GM18505 (cell line): Measurements from ENCODE around the gene DMD.
A peak's percentile ranks its signal among the peaks of the same experiment; 100 is the strongest.

Source experiments
- ATAC-seq: cut with Tn5 transposase; IDR thresholded peaks from one replicate; pipeline ENCODE4 v1.9.1; 2021; ENCODE audit not compliant: unreplicated experiment
- POLR2A ChIP-seq: IDR thresholded peaks from 4 replicates; pipeline ENCODE4 v1.6.1; 2011; ENCODE audit warnings: borderline replicate concordance; ENCODE audit not compliant: insufficient read depth, insufficient read length; ENCODE audit errors: extremely low read depth

Gene DMD

DNA sequence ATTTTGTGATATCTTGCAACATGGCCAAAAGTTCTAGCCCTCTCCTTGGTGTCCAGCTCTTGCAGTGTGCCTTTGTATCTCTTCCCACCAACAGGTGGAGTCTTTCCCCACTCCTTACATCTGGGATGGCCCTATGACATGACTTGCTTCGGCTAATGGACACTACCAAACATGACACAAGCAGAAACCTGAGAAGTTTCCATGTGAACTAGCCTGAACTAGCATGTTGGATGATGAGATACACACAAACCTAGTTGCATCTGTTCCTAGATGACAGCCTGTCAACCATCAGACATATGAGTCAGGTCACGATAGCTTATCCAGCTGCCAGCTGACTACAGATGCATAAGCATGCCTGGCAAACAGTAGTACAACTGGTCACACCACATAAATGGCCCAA, 1932.0 kb downstream of the DMD start:
- ATAC-seq, result no peak

DNA sequence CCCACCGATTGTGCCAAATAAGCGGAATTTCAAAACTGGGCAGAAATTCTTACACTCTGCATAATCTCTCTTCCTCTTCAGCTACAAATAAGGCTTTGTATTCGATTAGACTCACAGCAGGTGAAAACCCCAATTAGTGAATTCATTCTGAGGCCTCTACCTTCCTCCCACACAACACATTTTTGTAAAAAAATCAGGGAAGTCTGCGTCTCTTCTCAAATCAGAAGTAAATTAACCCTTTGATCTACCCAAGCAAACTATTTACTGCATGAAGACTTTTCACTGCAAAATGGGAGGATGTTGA, 1938.9 kb downstream of the DMD start:
- no peak for TF ChIP-seq POLR2A
- ATAC-seq, result no peak

More for the DNA sequence above, 1932.0 kb downstream of the DMD start:
- no peak for TF ChIP-seq POLR2A

DNA sequence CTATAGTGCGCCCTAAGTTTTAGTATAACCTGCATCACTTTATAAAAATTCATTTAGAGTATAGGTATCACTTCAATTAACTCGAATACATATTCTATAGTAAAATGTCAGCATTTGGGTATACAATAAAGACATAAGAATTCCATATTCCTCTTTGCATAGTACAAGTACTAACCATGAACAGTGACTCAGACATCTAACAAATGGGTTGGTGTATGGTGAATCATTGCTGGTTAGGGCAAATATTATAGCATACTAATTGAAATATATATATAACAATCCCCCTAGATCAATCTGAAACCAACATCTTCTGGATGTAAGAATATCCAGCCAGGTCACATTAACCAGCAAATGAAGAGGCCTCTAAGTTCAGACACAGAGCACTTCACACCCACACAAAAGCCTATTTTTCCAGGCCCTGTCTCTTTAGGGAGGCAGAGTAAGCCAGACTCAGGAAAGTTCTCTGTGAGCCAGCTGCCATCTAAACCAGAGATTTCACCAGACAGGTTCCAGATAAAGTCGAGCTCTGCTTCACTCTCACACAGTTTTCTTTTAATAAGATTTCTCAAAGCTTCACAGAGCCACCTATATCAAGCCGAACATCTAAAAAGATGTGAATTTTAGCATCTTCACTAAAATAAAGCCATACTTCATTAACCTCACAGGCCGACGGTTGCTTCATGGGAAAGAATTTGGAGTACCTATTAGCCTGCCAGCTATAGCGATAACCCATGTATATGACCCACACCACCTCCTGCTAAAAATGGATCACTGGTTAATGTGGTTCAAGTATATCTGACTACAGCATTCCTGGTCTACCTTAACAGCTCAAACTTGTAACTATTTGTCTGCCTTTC, 1939.5 kb downstream of the DMD start:
- ATAC-seq, result no peak

DNA sequence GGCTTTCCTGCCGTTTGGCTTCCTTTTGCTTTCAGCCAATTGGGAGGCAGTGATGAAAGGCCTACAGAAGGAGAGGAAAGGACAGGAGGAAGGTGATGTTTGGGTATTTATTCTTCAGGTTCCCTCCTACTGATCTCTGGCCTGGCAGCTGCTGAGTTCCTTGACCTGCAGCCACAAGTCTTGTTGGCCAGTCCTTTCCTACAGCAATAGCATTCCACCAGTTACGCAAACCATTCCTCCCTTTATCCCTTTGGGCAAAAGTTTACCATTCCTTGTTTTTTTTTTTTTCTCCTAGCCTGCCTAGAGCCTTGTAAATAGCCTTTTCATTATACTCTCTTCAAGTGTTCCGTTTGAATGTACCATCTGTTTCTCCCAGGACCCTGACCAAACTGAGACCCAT, 1941.4 kb downstream of the DMD start:
- ATAC-seq, result no peak
- TF ChIP-seq POLR2A, result no peak

More for the DNA sequence above, 1939.5 kb downstream of the DMD start:
- TF ChIP-seq POLR2A, result no peak

DNA sequence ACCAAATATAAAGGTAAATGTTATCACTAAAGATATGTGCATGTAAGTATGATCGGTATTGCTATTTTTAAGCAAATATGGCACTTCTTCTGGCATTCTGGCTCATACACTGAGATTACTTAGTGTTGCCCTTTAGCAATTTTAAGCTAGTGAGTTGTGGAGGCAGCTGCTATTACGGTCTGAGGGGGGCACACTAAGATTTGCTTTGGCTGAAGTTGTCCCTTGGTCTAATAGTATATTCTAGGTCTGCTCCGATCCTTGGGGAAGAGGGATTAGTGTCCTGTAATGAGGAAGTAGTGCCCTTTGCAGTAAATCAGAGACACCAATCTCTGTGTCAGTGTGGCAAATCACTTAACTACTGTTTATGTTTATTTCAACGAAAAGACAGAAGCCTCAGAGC, 1943.0 kb downstream of the DMD start:
- no peak for TF ChIP-seq POLR2A
- ATAC-seq, result no peak

DNA sequence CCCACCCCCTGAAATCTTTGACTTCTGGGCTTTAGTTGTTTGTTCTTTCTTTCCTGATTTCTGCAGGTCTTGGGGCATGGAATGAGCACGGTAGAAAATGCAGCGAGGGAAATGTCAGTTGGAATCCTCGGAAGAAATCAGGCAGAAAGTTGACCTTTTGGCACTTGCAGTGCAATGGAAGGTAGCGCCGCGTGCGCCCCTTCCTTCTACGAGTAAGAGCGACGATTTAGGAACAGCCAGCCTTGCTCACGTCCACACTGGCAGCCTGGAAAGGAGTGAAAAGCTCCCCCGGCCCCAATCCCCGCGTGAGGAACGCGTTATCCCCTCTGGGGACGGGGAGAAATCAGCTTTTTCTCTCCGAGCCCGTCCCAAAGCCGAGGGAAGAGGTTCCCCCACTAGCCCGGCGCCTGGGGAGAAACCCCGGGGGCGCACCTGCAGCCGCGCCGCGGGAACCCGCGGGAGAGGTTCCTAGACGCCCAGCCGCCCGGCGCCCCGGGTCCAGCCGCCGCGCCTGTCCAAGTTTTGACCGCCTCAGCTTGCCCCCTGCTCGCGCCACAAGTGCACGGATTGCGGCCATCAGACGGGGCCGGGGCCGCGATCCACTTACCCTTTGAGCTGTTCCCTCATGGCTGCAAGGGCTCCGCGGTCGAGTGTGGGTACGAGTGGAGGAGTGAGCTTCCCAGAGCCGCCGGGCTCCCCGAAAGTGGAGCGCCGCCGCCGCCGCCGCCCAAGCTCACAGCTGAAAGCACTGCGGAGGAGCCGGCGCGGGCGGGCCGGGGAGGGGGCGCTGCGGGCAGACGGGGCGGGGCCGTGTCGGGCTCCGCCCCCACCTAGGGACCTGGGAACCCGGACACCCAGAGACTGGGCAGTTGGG, 1944.9 kb downstream of the DMD start:
- TF ChIP-seq POLR2A, result peak; percentile 25
- peak; percentile 87 for ATAC-seq

DNA sequence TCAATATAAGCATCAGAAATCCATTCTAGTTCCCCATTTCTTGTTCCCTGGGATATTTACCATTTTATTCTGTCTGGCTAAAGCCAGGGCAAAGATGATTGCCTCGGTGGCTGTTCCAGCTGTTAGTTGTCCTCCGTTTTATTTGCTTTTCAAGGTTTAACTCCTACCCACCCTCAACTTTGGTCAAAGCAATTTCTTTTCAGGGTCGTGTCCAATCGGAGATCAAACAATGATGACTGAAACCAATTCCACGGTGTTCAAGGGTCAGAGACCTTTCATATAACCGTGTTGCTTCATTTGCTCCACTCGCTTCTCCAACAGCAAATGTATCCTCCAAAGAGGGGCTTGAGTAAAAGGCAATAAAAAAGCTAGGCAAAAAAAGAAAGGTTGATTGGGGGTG, 1946.0 kb downstream of the DMD start:
- no peak for ATAC-seq
- no peak for TF ChIP-seq POLR2A

DNA sequence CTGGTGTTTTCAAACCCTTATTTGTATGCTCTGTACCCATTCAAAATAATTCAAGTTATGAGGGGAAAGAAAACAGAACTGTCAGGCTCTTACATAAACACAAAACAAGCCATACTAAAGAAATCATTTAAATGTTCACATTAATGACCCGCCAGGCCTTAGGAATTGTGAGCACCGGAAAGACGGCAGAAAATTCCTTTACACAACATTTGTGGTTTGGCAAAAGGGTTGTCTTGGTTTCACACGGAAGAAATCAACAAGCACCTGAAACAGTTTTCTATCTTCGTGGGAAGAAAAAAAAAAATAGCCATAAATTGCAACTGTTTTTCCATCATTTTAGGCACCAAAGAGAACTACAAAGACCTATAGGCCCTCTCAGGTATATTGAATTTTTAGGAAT, 1951.0 kb downstream of the DMD start:
- ATAC-seq, result no peak
- TF ChIP-seq POLR2A, result no peak

DNA sequence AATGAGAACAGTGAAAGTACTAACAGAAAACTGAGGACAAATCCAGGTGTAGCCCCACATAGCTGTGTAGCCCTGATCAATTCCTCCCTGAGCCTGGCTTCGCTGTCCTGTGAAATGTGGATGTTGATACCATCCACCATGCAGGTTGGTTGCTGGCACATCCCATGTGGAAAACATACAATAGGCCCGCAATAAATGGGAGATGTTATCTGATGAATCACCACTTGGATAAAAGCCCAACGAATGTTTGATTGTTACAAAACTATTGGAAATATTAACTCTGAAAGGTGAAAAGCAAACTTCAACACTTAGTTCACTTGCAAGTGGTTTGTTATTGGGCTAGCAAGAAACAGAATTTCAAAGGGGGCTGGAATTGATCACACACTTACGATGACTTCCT, 1953.2 kb downstream of the DMD start:
- no peak for ATAC-seq

DNA sequence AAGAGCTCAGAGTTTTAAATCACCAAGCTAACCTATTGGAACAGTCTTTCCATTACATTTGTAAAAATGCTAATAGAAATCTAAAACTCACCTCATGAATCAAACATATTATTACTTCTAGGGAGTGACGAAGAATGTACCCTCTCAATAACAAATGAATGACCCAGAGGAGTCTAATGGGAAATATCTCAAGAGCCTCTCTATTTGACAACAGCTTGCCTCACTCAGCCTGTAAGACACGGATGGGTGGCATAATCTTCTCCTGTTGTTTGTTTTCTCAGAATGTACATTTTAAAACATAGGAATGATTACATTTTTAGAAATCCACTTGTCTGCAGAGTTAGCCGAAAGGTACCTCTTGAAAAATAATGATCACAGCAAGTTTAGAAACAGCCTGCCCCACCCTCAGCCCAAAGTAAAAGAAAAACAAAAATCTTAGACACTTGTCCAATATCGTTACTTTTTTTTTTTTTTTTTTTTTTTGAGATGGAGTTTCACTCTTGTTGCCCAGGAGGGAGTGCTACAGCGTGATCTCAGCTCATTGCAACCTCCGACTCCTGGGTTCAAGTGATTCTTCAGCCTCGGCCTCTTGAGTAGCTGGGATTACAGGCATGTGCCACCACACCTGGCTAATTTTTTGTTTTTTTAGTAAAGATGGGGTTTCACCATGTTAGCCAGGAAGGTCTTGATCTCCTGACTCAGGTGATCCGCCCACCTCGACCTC, 1955.9 kb downstream of the DMD start:
- no peak for TF ChIP-seq POLR2A
- no peak for ATAC-seq

More for the DNA sequence above, 1953.2 kb downstream of the DMD start:
- TF ChIP-seq POLR2A, result no peak

DNA sequence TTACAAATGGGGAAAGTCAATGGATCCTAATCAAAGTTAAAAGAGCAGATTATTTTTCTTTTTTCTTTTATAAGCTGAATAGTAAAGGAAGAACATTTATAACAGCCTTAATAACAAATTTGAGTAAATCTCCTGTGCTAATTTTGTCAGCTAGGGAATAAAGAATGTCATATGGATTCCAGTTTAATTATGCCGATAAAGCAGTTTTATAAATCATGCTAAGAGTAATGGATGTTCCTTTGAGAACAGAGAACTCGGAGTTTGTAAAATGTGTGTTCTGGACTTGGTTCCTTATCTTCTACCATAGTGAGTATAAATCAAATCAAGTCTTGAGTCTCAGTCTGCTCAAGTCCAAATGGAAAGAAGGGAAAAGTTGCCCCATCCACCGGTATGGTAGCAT, 1959.2 kb downstream of the DMD start:
- TF ChIP-seq POLR2A, result no peak
- no peak for ATAC-seq

DNA sequence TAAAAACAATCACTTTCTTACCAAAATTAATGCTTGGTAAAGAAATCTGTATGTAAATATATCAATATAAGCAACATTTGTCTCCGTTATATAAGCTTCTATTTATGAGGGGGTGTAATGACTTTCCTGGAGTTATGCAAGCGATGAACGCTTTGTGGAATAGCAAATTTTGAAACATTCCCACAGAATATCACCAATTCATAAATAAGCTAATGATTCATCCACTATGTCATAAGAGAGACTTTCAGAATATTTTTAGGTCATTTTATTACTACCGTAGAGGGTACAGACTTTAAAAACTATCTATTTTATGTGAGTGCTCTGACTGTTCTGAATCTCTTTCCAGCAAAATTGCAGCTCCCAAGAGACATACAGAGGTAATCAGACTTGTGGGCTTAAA, 1960.0 kb downstream of the DMD start:
- ATAC-seq, result no peak

DNA sequence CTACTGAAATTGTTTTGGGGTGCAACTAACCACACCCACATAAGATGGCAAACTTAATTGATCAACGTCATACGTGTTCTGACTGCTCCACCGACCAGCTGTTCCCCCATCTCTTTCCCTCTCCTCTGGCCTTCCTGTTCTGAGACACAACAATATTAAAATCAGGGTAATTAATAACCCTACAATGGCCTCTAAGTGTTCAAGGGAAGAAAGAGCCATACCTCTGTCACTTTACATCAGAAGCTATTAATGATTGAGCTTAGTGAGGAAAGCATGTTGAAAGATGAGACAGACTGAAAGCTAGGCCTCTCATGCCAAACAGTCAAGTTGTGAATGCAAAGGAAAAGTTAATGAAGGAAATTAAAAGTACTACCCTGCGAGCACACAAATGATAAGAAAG, 1965.6 kb downstream of the DMD start:
- TF ChIP-seq POLR2A, result no peak
- ATAC-seq, result no peak

More for the DNA sequence above, 1960.0 kb downstream of the DMD start:
- no peak for TF ChIP-seq POLR2A

DNA sequence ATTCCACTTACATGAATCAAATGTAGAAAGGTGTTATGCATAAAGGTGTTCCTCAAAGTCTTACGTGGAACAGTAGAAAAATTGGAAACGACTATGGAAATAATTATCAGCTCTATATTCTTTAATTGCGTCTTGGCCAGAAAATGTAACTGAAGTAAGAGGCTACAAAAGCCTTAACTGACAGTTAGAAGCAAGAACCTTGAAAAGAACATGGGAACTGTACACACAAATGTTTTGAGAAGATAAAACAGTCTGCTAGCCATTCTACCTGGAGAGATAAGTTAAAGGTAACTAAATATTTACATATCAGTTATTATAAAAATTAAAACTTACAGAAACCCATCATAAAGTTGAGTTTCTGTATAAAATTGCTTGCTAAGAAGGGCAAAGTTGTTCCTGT, 1967.5 kb downstream of the DMD start:
- no peak for ATAC-seq
- TF ChIP-seq POLR2A, result no peak

DNA sequence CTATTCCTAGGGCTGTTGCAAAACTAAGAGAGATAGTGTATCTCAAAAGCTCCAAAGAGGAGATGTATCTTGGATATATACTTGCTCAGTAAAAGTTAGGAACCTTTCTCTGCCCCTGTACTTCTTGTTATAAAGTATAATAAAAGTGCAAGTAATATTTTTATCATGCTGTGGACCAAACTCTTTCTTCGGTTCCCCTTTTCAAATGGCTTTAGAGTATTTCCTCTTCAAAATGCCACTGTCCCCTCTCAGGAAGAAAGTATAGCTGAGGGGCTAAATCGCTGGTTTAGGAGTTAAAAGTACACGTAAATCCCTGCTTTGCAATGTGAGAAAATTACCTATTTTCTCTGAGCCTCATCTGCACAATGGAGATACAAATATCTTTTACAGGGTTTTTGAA, 1970.4 kb downstream of the DMD start:
- no peak for TF ChIP-seq POLR2A
- ATAC-seq, result no peak
